ENCODE measurements around the gene ACP5. TPM values are rescaled to one million over a fixed set of nuclear protein-coding genes. Genes with fewer than 3 reads are reported as not detected.
"Not testable (repeated sequence)": the region's sequence is repeated elsewhere in the genome, so short reads cannot be mapped to it uniquely, and the experiment has no call there.

The ACP5 gene
- total and polyA plus RNA-seq, 10 of the 15 experiments (the other 5 are each of a cell fraction or from before 2014, with no cell fraction given): 1.0 to 73.4 (median 36.8) TPM

GRCh38 chr19:11573763-11574162, 3.7 kb downstream of the ACP5 start:
- intact Hi-C loops (cut with micrococcal nuclease; ENCODE audit: unreplicated experiment); ATAC-seq; H2AFZ ChIP-seq (ENCODE audit: control insufficient read depth, low read depth, low read length); DNase-seq (ENCODE audit: low read depth, low spot score); H3K79me2 ChIP-seq (ENCODE audit: control insufficient read depth, insufficient read depth, low read length); H4K20me1 ChIP-seq (ENCODE audit: control insufficient read depth, insufficient read depth); H3K4me2 ChIP-seq (ENCODE audit: control insufficient read depth, insufficient read depth); in situ Hi-C loops (cut with MboI); H3K9me3 ChIP-seq (replicated peaks; ENCODE audit: control insufficient read depth, insufficient read depth, low read length); H3K36me3 ChIP-seq (ENCODE audit: control insufficient read depth in 2 of 2, insufficient read depth in 2 of 2, low read length in 1 of 2); H3K27ac ChIP-seq (ENCODE audit: control insufficient read depth, insufficient read depth); FAIRE-seq; H3K4me3 ChIP-seq; BruUV-seq (replicated peaks); H3K27me3 ChIP-seq (replicated peaks in 1 of 2; ENCODE audit: control insufficient read depth in 2 of 2, insufficient read depth in 2 of 2, low read length in 1 of 2); H3K9ac ChIP-seq (ENCODE audit: control insufficient read depth, insufficient read depth, low read length): not testable (repeated sequence)
- POLR2A ChIA-PET: interaction anchor here (1.0 to 2.0 kb wide), 3 partner anchors 9 to 24 kb away, joined by 3 to 7 read pairs (median 6); partner anchors contain the start of gene ELOF1
- peaks cover 28% of the 10 kb centered on the region for H3K4me1 ChIP-seq (ENCODE audit: control insufficient read depth, insufficient read depth, low read length)
- RAD21 ChIA-PET (ENCODE audit: unreplicated experiment): interaction anchor here (0.9 to 1.3 kb wide), 3 partner anchors 10 to 13 kb away, joined by 3 to 6 read pairs (median 3); no protein-coding TSS in a partner anchor
- CTCF ChIA-PET: interaction anchor here (0.6 to 1.8 kb wide), 4 partner anchors 11 to 1066 kb away, joined by 3 to 5 read pairs (median 4); no protein-coding TSS in a partner anchor
- 84% methylated on average over 4 of the region's 4 CpGs for WGBS (ENCODE audit: insufficient coverage, insufficient replicate concordance, low lambda C conversion rate, missing lambda C conversion rate)
- SMC1A ChIA-PET (ENCODE audit: uncharacterized antibody, unreplicated experiment): interaction anchor here (1.2 to 2.2 kb wide), 2 partner anchors 14 to 19 kb away, joined by 6 to 9 read pairs; no protein-coding TSS in a partner anchor
- TF ChIP-seq NR2F1 (conservative IDR thresholded peaks at IDR 0.05): 0 out of 2 replicates have a peak, but pooled peaks have one; percentile 1

GRCh38 chr19:11573354-11573753, 4.1 kb downstream of the ACP5 start:
- WGBS (ENCODE audit: insufficient coverage, insufficient replicate concordance, low lambda C conversion rate, missing lambda C conversion rate): 61% methylated on average over 6 of the region's 6 CpGs
- H3K9me3 ChIP-seq (replicated peaks; ENCODE audit: control insufficient read depth, insufficient read depth, low read length); H2AFZ ChIP-seq (ENCODE audit: control insufficient read depth, low read depth, low read length); DNase-seq (ENCODE audit: low read depth, low spot score); H3K27me3 ChIP-seq (replicated peaks in 1 of 2; ENCODE audit: control insufficient read depth in 2 of 2, insufficient read depth in 2 of 2, low read length in 1 of 2); BruUV-seq (replicated peaks); H3K36me3 ChIP-seq (ENCODE audit: control insufficient read depth in 2 of 2, insufficient read depth in 2 of 2, low read length in 1 of 2); ATAC-seq; H4K20me1 ChIP-seq (ENCODE audit: control insufficient read depth, insufficient read depth); FAIRE-seq; H3K4me3 ChIP-seq; H3K79me2 ChIP-seq (ENCODE audit: control insufficient read depth, insufficient read depth, low read length); H3K27ac ChIP-seq (ENCODE audit: control insufficient read depth, insufficient read depth); in situ Hi-C loops (cut with MboI); H3K4me2 ChIP-seq (ENCODE audit: control insufficient read depth, insufficient read depth); H3K9ac ChIP-seq (ENCODE audit: control insufficient read depth, insufficient read depth, low read length); intact Hi-C loops (cut with micrococcal nuclease; ENCODE audit: unreplicated experiment): not testable (repeated sequence)
- ChIA-PET RAD21 (ENCODE audit: unreplicated experiment) (interaction anchor here (0.7 to 1.3 kb wide), 4 partner anchors 10 to 193 kb away, joined by 3 to 6 read pairs (median 4); no protein-coding TSS in a partner anchor), POLR2A (interaction anchor here (1.0 to 2.0 kb wide), 4 partner anchors 9 to 25 kb away, joined by 3 to 7 read pairs (median 4); partner anchors contain the start of gene ELOF1), CTCF (interaction anchor here (0.6 to 1.8 kb wide), 5 partner anchors 11 to 1158 kb away, joined by 3 to 5 read pairs (median 4); no protein-coding TSS in a partner anchor), SMC1A (ENCODE audit: uncharacterized antibody, unreplicated experiment) (interaction anchor here (1.2 to 2.2 kb wide), 2 partner anchors 13 to 18 kb away, joined by 6 to 9 read pairs; no protein-coding TSS in a partner anchor)
- H3K4me1 ChIP-seq (ENCODE audit: control insufficient read depth, insufficient read depth, low read length): peaks cover 32% of the 10 kb centered on the region
- TF ChIP-seq RUNX3 (IDR thresholded peaks at IDR 0.05; ENCODE audit: low read length) (peak; percentile 32; the same call in 1 of the 2 replicates), NR2F1 (conservative IDR thresholded peaks at IDR 0.05) (0 out of 2 replicates have a peak, but pooled peaks have one; percentile 26)
